Measurements from ENCODE around the gene GABPB1.

GABPB1 gene

GRCh38 chr15:50275091-50275490 lies 79.9 kb downstream of the GABPB1 start:
- FAIRE-seq: no peak

GRCh38 chr15:50267577-50267976 lies 87.4 kb downstream of the GABPB1 start:
- peak; percentile 14 for FAIRE-seq

- FAIRE-seq: no peak
Observed at GRCh38 chr15:50265620-50266019, 89.4 kb downstream of the GABPB1 start, which contains the start of gene HDC. HDC (minus strand) TSS chr15:50265726; CDS start chr15:50265623, 103 bp downstream.

GRCh38 chr15:50262533-50262932 lies 92.5 kb downstream of the GABPB1 start:
- FAIRE-seq: no peak

GRCh38 chr15:50261981-50262380 lies 93.0 kb downstream of the GABPB1 start:
- no peak for FAIRE-seq

- FAIRE-seq: no peak
Observed at GRCh38 chr15:50260969-50261496, 94.0 kb downstream of the GABPB1 start.

GRCh38 chr15:50259276-50259675 lies 95.7 kb downstream of the GABPB1 start:
- FAIRE-seq: no peak

- no peak for FAIRE-seq
Observed at GRCh38 chr15:50257924-50258323, 97.1 kb downstream of the GABPB1 start.

- no peak for FAIRE-seq
Observed at GRCh38 chr15:50257332-50257731, 97.7 kb downstream of the GABPB1 start.

GRCh38 chr15:50256188-50257041 lies 98.6 kb downstream of the GABPB1 start:
- no peak for FAIRE-seq

GRCh38 chr15:50252556-50252955 lies 102.4 kb downstream of the GABPB1 start:
- FAIRE-seq: no peak

GRCh38 chr15:50251638-50252182 lies 103.3 kb downstream of the GABPB1 start:
- no peak for FAIRE-seq

GRCh38 chr15:50250760-50251394 lies 104.1 kb downstream of the GABPB1 start:
- no peak for FAIRE-seq

- FAIRE-seq: no peak
Observed at GRCh38 chr15:50249704-50250103, 105.3 kb downstream of the GABPB1 start.

GRCh38 chr15:50248994-50249582 lies 105.9 kb downstream of the GABPB1 start:
- no peak for FAIRE-seq

- no peak for FAIRE-seq
Observed at GRCh38 chr15:50247819-50248655, 107.0 kb downstream of the GABPB1 start.

- FAIRE-seq: no peak
Observed at GRCh38 chr15:50246631-50247030, 108.4 kb downstream of the GABPB1 start.

- FAIRE-seq: no peak
Observed at GRCh38 chr15:50244959-50245624, 109.9 kb downstream of the GABPB1 start.

GRCh38 chr15:50244153-50244552 lies 110.8 kb downstream of the GABPB1 start:
- no peak for FAIRE-seq

- FAIRE-seq: no peak
Observed at GRCh38 chr15:50241684-50242450, 113.1 kb downstream of the GABPB1 start.

GRCh38 chr15:50238255-50238654 lies 116.7 kb downstream of the GABPB1 start:
- FAIRE-seq: no peak

Measured in colon (tissue), 2 donors.